HCT116 (cell line): ENCODE results near the gene NPSR1. TPM values are rescaled to one million over a fixed set of nuclear protein-coding genes. Genes with fewer than 3 reads are reported as not detected.

Experiments
- ATAC-seq: fragments of 200-7000 bp; cut with Tn5 transposase; 2 replicates; pipeline ENCODE4 v1.9.1; 2020; ENCODE audit warnings: mild to moderate bottlenecking, moderate library complexity
- BruUV-seq: library from RNA; stranded (reverse); fragments of 400-500 nt; replicated peaks from 2 replicates; lab custom pipeline; 2021; lab: Mats Ljungman, UMichigan
- CTCF ChIA-PET: fragments of 300-600 bp; sonication (Branson Sonifier 250); formaldehyde crosslinking; loops from one replicate; lab custom pipeline; 2021; ENCODE audit warnings: antibody characterized with exemption; lab: Charles Lee
- POLR2A ChIA-PET: fragments of 300-600, 350-600 bp; sonication (Branson Sonifier 250); formaldehyde crosslinking; loops from one replicate; lab custom pipeline; 2021; ENCODE audit warnings: antibody characterized with exemption; lab: Charles Lee
- RAD21 ChIA-PET, 2 experiments: fragments of 300-600 bp; sonication (Branson Sonifier 250); formaldehyde crosslinking; loops; one replicate each; lab custom pipeline; 2023; ENCODE audit warnings: low total read pairs in 2 of 2; ENCODE audit not compliant: uncharacterized antibody in 2 of 2, unreplicated experiment in 2 of 2, low non-redundant PET in 1 of 2; lab: Charles Lee
- DNase-seq: peaks from one replicate; pipeline ENCODE4 v3.0.0-alpha.2; 2010; ENCODE audit warnings: low read depth, low spot score
- H2AFZ ChIP-seq: fragments of 200-600 bp; shearing (Covaris generic), sonication (generic); 2 replicates; pipeline ENCODE4 v1.6.1; 2017; ENCODE audit warnings: low read depth, mixed run types, mixed read lengths, antibody characterized with exemption, low read length; ENCODE audit not compliant: poor library complexity, severe bottlenecking
- H3K27ac ChIP-seq: 2 replicates; pipeline ENCODE4 v1.5.1; 2012; ENCODE audit warnings: low read depth, low read length
- H3K27me3 ChIP-seq: fragments of 200-600 bp; sonication (generic); 2 replicates; pipeline ENCODE4 v1.6.1; 2016; ENCODE audit warnings: mixed run types, low read length, mixed read lengths; ENCODE audit not compliant: insufficient read depth
- H3K36me3 ChIP-seq, 2 experiments: fragments of 200-500 bp in 1 of 2; fragments of 200-600 bp in 1 of 2; sonication (Bioruptor generic) in 1 of 2; sonication (generic) in 1 of 2; 2 replicates each; pipeline versions ENCODE4 v1.5.1 to v1.6.1; 2014 to 2016; ENCODE audit warnings: low read length in 2 of 2, inconsistent platforms in 1 of 2, mixed read lengths in 1 of 2, mixed run types in 1 of 2; ENCODE audit not compliant: insufficient read depth in 2 of 2, control insufficient read depth in 1 of 2
- H3K4me1 ChIP-seq, 2 experiments: fragments of 200-600 bp in 1 of 2; sonication (generic) in 1 of 2; 2 replicates each; pipeline versions ENCODE4 v1.5.1 to v1.6.1; 2012 to 2017; ENCODE audit warnings: low read length in 2 of 2, inconsistent platforms in 1 of 2, mild to moderate bottlenecking in 1 of 2, mixed read lengths in 1 of 2, mixed run types in 1 of 2, moderate library complexity in 1 of 2; ENCODE audit not compliant: insufficient read depth in 2 of 2, control insufficient read depth in 1 of 2
- H3K4me2 ChIP-seq: fragments of 200-600 bp; sonication (generic); 2 replicates; pipeline ENCODE4 v1.6.1; 2017; ENCODE audit warnings: mixed run types, low read length, mixed read lengths
- H3K4me3 ChIP-seq, 2 experiments: fragments of 200-600 bp in 1 of 2; sonication (generic) in 1 of 2; replicated peaks in 1 of 2; 2 replicates each; pipeline ENCODE4 v1.5.1; 2011 to 2016; ENCODE audit warnings: low read length in 2 of 2, control low read depth in 1 of 2, low read depth in 1 of 2, mild to moderate bottlenecking in 1 of 2, mixed read lengths in 1 of 2, mixed run types in 1 of 2
- H3K79me2 ChIP-seq: fragments of 200-600 bp; sonication (generic); 2 replicates; pipeline ENCODE4 v1.6.1; 2017; ENCODE audit warnings: mild to moderate bottlenecking, mixed run types, low read length, moderate library complexity, mixed read lengths; ENCODE audit not compliant: insufficient read depth
- H3K9ac ChIP-seq: fragments of 200-600 bp; sonication (generic); 2 replicates; pipeline ENCODE4 v1.6.1; 2016; ENCODE audit warnings: low read length, mixed read lengths
- H3K9me2 ChIP-seq: fragments of 200-600 bp; sonication (generic), shearing (Covaris generic); 2 replicates; pipeline ENCODE4 v1.6.1; 2017; ENCODE audit warnings: mixed run types, mild to moderate bottlenecking, moderate library complexity; ENCODE audit not compliant: insufficient read depth
- H3K9me3 ChIP-seq, 2 experiments: fragments of 200-500 bp in 1 of 2; fragments of 200-600 bp in 1 of 2; sonication (Bioruptor generic) in 1 of 2; sonication (generic) in 1 of 2; 2 replicates each; pipeline ENCODE4 v1.6.1; 2014 to 2017; ENCODE audit warnings: low read length in 2 of 2, mixed read lengths in 2 of 2, inconsistent platforms in 1 of 2, low read depth in 1 of 2, mild to moderate bottlenecking in 1 of 2, mixed run types in 1 of 2, moderate library complexity in 1 of 2; ENCODE audit not compliant: control insufficient read depth in 1 of 2, insufficient read depth in 1 of 2
- H4K20me1 ChIP-seq: fragments of 200-600 bp; sonication (generic), shearing (Covaris generic); 2 replicates; pipeline ENCODE4 v1.6.1; 2017; ENCODE audit warnings: mixed run types, mild to moderate bottlenecking, moderate library complexity; ENCODE audit not compliant: insufficient read depth
- ATF3 ChIP-seq: IDR thresholded peaks from 2 replicates; pipeline ENCODE4 v1.6.1; 2012
- CBX3 ChIP-seq: IDR thresholded peaks from 2 replicates; pipeline ENCODE4 v1.6.1; 2012; ENCODE audit warnings: low read depth
- CEBPB ChIP-seq: IDR thresholded peaks from 2 replicates; pipeline ENCODE4 v1.6.1; 2012; ENCODE audit warnings: low read depth
- CTCF ChIP-seq, 3 experiments: fragments of 200-600 bp in 1 of 3; sonication (generic) in 1 of 3; IDR thresholded peaks in 2 of 3; conservative IDR thresholded peaks in 1 of 3; 2 replicates each; pipeline ENCODE4 v1.5.1; 2012 to 2017; ENCODE audit warnings: low read depth in 2 of 3, low read length in 2 of 3, antibody characterized with exemption in 1 of 3, borderline replicate concordance in 1 of 3, control low read depth in 1 of 3, mild to moderate bottlenecking in 1 of 3, mixed read lengths in 1 of 3, mixed run types in 1 of 3, moderate library complexity in 1 of 3; ENCODE audit not compliant: insufficient read depth in 1 of 3
- EGR1 ChIP-seq: IDR thresholded peaks from 2 replicates; pipeline ENCODE4 v1.6.1; 2012; ENCODE audit warnings: low read depth
- ELF1 ChIP-seq: IDR thresholded peaks from 2 replicates; pipeline ENCODE4 v1.6.1; 2012; ENCODE audit warnings: low read depth, borderline replicate concordance
- EZH2 ChIP-seq: fragments of 200-600 bp; sonication (generic); IDR thresholded peaks from 2 replicates; pipeline ENCODE4 v1.6.1; 2017; ENCODE audit warnings: antibody characterized with exemption, mixed run types
- EZH2phosphoT487 ChIP-seq: fragments of 200-600 bp; IDR thresholded peaks from 2 replicates; pipeline ENCODE4 v1.6.1; 2018; ENCODE audit warnings: antibody characterized with exemption, borderline replicate concordance
- FOSL1 ChIP-seq: IDR thresholded peaks from 2 replicates; pipeline ENCODE4 v1.6.1; 2012; ENCODE audit warnings: low read depth
- MAX ChIP-seq: IDR thresholded peaks from 2 replicates; pipeline ENCODE4 v1.6.1; 2012
- POLR2A ChIP-seq: IDR thresholded peaks from 2 replicates; pipeline ENCODE4 v1.7.0; 2011; ENCODE audit warnings: borderline replicate concordance; ENCODE audit not compliant: insufficient read depth, insufficient read length; ENCODE audit errors: extremely low read depth
- REST ChIP-seq: IDR thresholded peaks from 2 replicates; pipeline ENCODE4 v1.6.1; 2012; ENCODE audit warnings: low read depth
- SIN3A ChIP-seq: IDR thresholded peaks from 2 replicates; pipeline ENCODE4 v1.6.1; 2012; ENCODE audit warnings: low read depth
- SP1 ChIP-seq: IDR thresholded peaks from 2 replicates; pipeline ENCODE4 v1.6.1; 2012; ENCODE audit warnings: low read depth
- SRF ChIP-seq: IDR thresholded peaks from 2 replicates; pipeline ENCODE4 v1.6.1; 2012; ENCODE audit warnings: low read depth
- YY1 ChIP-seq: IDR thresholded peaks from 2 replicates; pipeline ENCODE4 v1.6.1; 2011; ENCODE audit warnings: low read length, low read depth, moderate library complexity, mild to moderate bottlenecking; ENCODE audit not compliant: insufficient replicate concordance; ENCODE audit errors: extremely low read depth
- ZBTB33 ChIP-seq: IDR thresholded peaks from 2 replicates; pipeline ENCODE4 v1.6.1; 2011; ENCODE audit warnings: mild to moderate bottlenecking, low read length, moderate library complexity; ENCODE audit not compliant: insufficient replicate concordance; ENCODE audit errors: extremely low read depth
- ZFX ChIP-seq: fragments of 450-650 bp; IDR thresholded peaks from 2 replicates; pipeline ENCODE4 v1.6.1; 2017
- ZNF274 ChIP-seq: fragments of 200-500 bp; sonication (Bioruptor generic); IDR thresholded peaks from 2 replicates; pipeline ENCODE4 v1.6.1; 2014; ENCODE audit warnings: mild to moderate bottlenecking, low read depth, low read length, inconsistent platforms
- intact Hi-C: fragments of 100-400 bp; cut with micrococcal nuclease; formaldehyde crosslinking; loops from 2 replicates; pipeline ENCODE4 v1.10.0; 2022
- total RNA-seq: library from RNA; stranded (reverse); gene quantifications from one replicate; pipeline ENCODE4 v1.2.1, GENCODE V29; 2021; ENCODE audit not compliant: unreplicated experiment

The NPSR1 gene
- total RNA-seq, 1 experiment from 2014 or later, result not detected

- no peak overlapping the region for H3K4me3 ChIP-seq
- BruUV-seq, result no TSS peak
- H3K9ac ChIP-seq, result no peak overlapping the region
- H3K27me3 ChIP-seq, result no peaks in the 10 kb centered on the region
- no peak overlapping the region for H3K4me2 ChIP-seq
- RAD21 ChIA-PET, result no interaction called here
- no peaks in the 10 kb centered on the region for H3K36me3 ChIP-seq
- POLR2A ChIA-PET, result no interaction called here
- peaks cover 8 to 19% of the 10 kb centered on the region in 2 experiments for H3K4me1 ChIP-seq
- H3K27ac ChIP-seq, result no peak overlapping the region
- no peaks in the 10 kb centered on the region for H3K9me3 ChIP-seq
- TF ChIP-seq SP1, result no peak
- TF ChIP-seq SRF, result no peak
- no peak for TF ChIP-seq YY1
- no peak for TF ChIP-seq SIN3A
- no peak for TF ChIP-seq EGR1
- no peak for TF ChIP-seq MAX
- TF ChIP-seq ZBTB33, result no peak
- no peak for TF ChIP-seq ZNF274
- TF ChIP-seq FOSL1, result no peak
- TF ChIP-seq ZFX, result no peak
- TF ChIP-seq POLR2A, result no peak
- no peak for TF ChIP-seq EZH2
- TF ChIP-seq ELF1, result no peak
- no peak for TF ChIP-seq CEBPB
- no peak for TF ChIP-seq CTCF (IDR thresholded peaks at IDR 0.05 in 2 of 3, conservative IDR thresholded peaks at IDR 0.05 in 1 of 3; ENCODE audit: borderline replicate concordance in 1 of 3, insufficient read depth in 1 of 3, low read depth in 2 of 3, low read length in 2 of 3)
- no peak for TF ChIP-seq ATF3
- TF ChIP-seq CBX3, result no peak
- TF ChIP-seq EZH2phosphoT487, result no peak
- TF ChIP-seq REST, result no peak
- H3K9me2 ChIP-seq, result no peaks in the 10 kb centered on the region
- H3K79me2 ChIP-seq, result no peaks in the 10 kb centered on the region
- DNase-seq (no peak), ATAC-seq (no peak)
- no peaks in the 10 kb centered on the region for H4K20me1 ChIP-seq
- intact Hi-C loops, result no loop called here
- CTCF ChIA-PET, result no interaction called here
- no peak overlapping the region for H2AFZ ChIP-seq
Measured at GRCh38 chr7:34821932-34822558, 164.0 kb downstream of the NPSR1 start.
